AG04450 (cell line): Measurements from ENCODE around the gene ATP8A2. TPM values are rescaled to one million over a fixed set of nuclear protein-coding genes. Genes with fewer than 3 reads are reported as not detected.

Experiments
- CTCF ChIA-PET: fragments of 300-600, 350-600 bp; formaldehyde crosslinking; extraction: SDS; loops from one replicate; lab custom pipeline; 2022; ENCODE audit warnings: antibody characterized with exemption, inconsistent platforms; lab: Charles Lee
- POLR2A ChIA-PET: fragments of 350-600 bp; formaldehyde crosslinking; extraction: SDS; loops from one replicate; lab custom pipeline; 2021; ENCODE audit warnings: antibody characterized with exemption, inconsistent platforms; lab: Yijun Ruan, JAX
- DNase-seq: peaks from one replicate; pipeline ENCODE4 v3.0.0-alpha.2; 2011; ENCODE audit warnings: low read depth, low spot score
- H3K27ac ChIP-seq: one replicate; pipeline ENCODE4 v1.5.1; 2012; ENCODE audit warnings: low read depth, low read length, control low read depth
- H3K27me3 ChIP-seq: one replicate; pipeline ENCODE4 v1.6.0; 2012; ENCODE audit warnings: low read length; ENCODE audit not compliant: control insufficient read depth, insufficient read depth
- H3K4me3 ChIP-seq: 2 replicates; pipeline ENCODE4 v1.5.1; 2011; ENCODE audit warnings: mild to moderate bottlenecking, low read depth, low read length, control low read depth
- H3K9me3 ChIP-seq: 2 replicates; pipeline ENCODE4 v1.5.1; 2012; ENCODE audit warnings: low read length; ENCODE audit not compliant: control insufficient read depth, insufficient read depth
- polyA plus RNA-seq: library from polyadenylated mRNA; depleted of rRNA; stranded (reverse); fragments of >200 nt; gene quantifications from 2 replicates; pipeline ENCODE4 v1.2.3, GENCODE V29; 2011
- TF ChIP-seq, protein P1 (sequence below): IDR thresholded peaks from 2 replicates; pipeline ENCODE4 v1.5.1; 2011; ENCODE audit warnings: low read depth, low read length, control low read depth, inconsistent platforms

The ATP8A2 gene
- polyA plus RNA-seq, 1 experiment: 0.19 TPM

DNA sequence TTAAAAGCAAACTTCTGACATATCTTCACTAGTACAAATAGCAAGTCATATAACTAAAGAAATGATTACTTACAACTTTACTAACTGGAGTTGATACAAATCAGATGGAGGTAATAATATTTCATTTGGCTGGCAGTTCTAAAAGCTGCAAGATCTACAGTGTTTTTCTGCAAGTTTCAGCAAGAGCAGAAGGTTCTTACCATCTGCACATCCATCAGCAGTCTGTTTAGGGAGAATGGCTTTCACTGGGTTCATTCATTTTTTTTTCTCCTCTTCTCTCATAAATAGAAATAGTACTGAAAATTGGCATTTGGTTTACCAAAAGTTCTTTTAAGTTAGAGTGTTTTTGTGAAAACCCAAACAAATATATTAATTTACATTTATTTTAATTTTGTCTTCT, 683.1 kb downstream of the ATP8A2 start:
- H3K27ac ChIP-seq: no peak overlapping the region
- TF ChIP-seq, protein P1, sequence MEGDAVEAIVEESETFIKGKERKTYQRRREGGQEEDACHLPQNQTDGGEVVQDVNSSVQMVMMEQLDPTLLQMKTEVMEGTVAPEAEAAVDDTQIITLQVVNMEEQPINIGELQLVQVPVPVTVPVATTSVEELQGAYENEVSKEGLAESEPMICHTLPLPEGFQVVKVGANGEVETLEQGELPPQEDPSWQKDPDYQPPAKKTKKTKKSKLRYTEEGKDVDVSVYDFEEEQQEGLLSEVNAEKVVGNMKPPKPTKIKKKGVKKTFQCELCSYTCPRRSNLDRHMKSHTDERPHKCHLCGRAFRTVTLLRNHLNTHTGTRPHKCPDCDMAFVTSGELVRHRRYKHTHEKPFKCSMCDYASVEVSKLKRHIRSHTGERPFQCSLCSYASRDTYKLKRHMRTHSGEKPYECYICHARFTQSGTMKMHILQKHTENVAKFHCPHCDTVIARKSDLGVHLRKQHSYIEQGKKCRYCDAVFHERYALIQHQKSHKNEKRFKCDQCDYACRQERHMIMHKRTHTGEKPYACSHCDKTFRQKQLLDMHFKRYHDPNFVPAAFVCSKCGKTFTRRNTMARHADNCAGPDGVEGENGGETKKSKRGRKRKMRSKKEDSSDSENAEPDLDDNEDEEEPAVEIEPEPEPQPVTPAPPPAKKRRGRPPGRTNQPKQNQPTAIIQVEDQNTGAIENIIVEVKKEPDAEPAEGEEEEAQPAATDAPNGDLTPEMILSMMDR: no peak
- H3K9me3 ChIP-seq: no peaks in the 10 kb centered on the region; the same call in 1 of the 2 replicates
- ChIA-PET POLR2A (no interaction called here), CTCF (interaction anchor here (1.0 kb wide), 1 partner anchor 9 kb away, joined by 3 read pairs; no protein-coding TSS in a partner anchor)
- H3K27me3 ChIP-seq: peaks cover 26% of the 10 kb centered on the region
- H3K4me3 ChIP-seq: no peak overlapping the region
- DNase-seq: no peak

DNA sequence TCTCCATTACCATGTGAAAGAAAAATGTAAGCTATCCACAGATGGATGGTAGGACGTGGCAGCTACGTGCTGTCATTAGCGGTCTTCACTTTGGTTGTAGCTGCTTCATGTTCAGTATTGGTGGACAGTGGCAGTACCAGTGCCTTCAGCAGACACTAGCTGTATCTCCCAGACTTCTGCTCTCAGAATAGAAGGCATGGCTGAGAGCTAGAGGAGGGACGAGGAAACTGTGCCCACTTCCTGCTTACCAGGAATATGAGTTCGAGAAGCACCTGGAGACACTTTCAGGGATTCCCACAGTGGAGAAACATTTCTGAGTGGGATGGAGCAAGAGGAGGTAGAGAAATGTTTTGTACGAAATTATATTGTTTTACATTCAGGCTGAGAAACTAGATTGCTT, 686.9 kb downstream of the ATP8A2 start:
- Histone ChIP-seq H3K9me3 (no peaks in the 10 kb centered on the region), H3K27me3 (peaks cover 1% of the 10 kb centered on the region), H3K4me3 (no peak overlapping the region), H3K27ac (no peak overlapping the region)
- TF ChIP-seq, protein P1: no peak
- POLR2A ChIA-PET: no interaction called here
- CTCF ChIA-PET: no interaction called here
- DNase-seq: no peak

DNA sequence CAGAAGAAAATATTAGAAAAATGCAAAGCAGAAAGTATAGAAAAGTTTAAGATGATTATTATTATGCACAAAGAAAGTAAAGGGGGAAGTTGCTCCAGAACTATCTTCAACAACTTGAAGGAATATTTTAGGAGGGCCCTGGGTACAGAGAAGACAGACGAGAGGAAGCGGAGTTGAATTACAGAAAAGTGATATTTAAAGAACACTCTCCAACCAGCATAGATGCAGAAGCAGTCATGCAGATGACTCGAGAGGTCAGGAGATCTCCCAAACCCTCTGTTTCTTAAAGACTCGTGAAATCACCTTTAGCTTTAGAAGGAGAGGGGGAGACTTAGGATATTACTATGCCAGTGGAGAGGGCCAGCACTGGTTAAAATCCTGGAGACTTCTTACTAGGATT, 688.6 kb downstream of the ATP8A2 start:
- DNase-seq: no peak
- ChIA-PET POLR2A (no interaction called here), CTCF (no interaction called here)
- Histone ChIP-seq H3K27ac (no peak overlapping the region), H3K4me3 (no peak overlapping the region), H3K9me3 (no peaks in the 10 kb centered on the region), H3K27me3 (no peaks in the 10 kb centered on the region)
- TF ChIP-seq, protein P1: no peak

DNA sequence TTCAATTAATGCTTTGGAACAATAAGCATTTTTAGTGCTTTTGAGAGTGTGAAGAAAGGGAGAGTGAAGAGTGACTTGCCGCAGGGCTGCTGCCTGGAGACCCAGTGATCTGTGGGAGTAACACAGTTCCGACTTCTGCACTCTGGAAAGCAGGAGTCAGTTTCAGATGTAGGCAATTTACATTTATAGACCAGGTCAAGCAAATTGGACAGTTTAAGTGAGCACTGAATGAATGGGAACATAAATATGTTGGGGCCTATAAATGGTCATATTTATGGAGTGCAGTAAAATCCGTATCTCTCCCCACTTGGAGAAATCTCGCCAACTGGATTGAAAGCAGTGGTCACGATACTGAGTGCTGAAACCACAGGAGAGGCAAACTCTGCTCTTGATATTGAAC, 689.5 kb downstream of the ATP8A2 start:
- POLR2A ChIA-PET: no interaction called here
- TF ChIP-seq, protein P1: no peak
- CTCF ChIA-PET: interaction anchor here (1.0 to 1.4 kb wide), 3 partner anchors 37 to 486 kb away, joined by 3 to 5 read pairs (median 4); no protein-coding TSS in a partner anchor

DNA sequence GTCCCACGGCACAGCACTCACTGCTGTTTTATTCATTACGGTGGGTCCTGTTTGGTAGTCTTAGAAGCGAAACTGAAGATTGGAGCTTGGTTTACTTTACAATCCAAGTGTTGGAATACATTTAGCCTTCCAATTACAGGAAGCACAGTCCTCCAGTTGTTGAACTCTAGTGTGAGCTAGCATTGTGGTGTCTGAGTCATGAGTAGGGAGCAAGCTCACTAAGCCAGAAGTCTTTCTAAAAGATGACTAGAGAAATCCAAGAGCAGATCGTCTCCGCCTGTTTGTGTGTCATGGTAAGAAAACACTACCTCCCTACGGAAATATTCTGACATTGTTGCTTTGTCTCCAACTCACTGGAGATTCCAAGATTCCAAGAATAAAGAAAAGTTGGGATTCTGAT, 690.2 kb downstream of the ATP8A2 start:
- Histone ChIP-seq H3K9me3 (no peaks in the 10 kb centered on the region), H3K27ac (no peak overlapping the region), H3K4me3 (no peak overlapping the region), H3K27me3 (no peaks in the 10 kb centered on the region)
- TF ChIP-seq, protein P1: no peak
- DNase-seq: peak; percentile 23
- ChIA-PET POLR2A (no interaction called here), CTCF (interaction anchor here (0.7 to 1.4 kb wide), 4 partner anchors 36 to 487 kb away, joined by 3 to 5 read pairs (median 4); no protein-coding TSS in a partner anchor)

More for the DNA sequence above, 689.5 kb downstream of the ATP8A2 start:
- DNase-seq: no peak
- Histone ChIP-seq H3K9me3 (no peaks in the 10 kb centered on the region), H3K27ac (no peak overlapping the region), H3K27me3 (no peaks in the 10 kb centered on the region), H3K4me3 (no peak overlapping the region)
